Measurements from ENCODE around the gene SHPK. TPM values are rescaled to one million over a fixed set of nuclear protein-coding genes. Genes with fewer than 3 reads are reported as not detected.
"Not testable (repeated sequence)": the region's sequence is repeated elsewhere in the genome, so short reads cannot be mapped to it uniquely, and the experiment has no call there.

SHPK gene
- total RNA-seq, 1 donor from 2014 or later, result 15.3 TPM

- DNase-seq, result no peak
Observed at GRCh38 chr17:3585826-3586225, 50.2 kb downstream of the SHPK start.

- DNase-seq, result no peak
Observed at GRCh38 chr17:3583456-3583855, 52.6 kb downstream of the SHPK start.

DNA sequence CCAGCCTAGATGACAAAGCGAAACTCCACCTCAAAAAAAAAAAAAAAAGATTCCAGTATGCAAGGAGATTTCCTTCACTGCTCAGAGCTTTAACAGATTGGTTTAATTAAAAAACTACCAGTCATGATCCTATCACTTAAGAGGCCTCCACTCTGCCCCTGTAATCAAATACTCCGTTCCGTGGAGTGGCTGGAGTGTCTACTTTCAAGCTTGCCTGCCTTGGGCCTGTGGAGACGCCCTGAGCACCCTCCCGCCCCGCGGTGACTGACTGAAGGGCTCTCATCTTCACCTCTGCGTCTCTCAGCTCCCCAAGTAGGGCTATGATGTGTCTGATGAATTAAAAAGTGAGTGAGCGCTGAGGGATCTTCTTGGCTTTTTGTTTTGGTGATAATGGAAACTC is 53.1 kb downstream of the SHPK start:
- DNase-seq, result no peak

GRCh38 chr17:3578667-3579066 is 57.4 kb downstream of the SHPK start:
- not testable (repeated sequence) for DNase-seq

- no peak for DNase-seq
Observed at GRCh38 chr17:3576970-3577369, 59.1 kb downstream of the SHPK start.

DNA sequence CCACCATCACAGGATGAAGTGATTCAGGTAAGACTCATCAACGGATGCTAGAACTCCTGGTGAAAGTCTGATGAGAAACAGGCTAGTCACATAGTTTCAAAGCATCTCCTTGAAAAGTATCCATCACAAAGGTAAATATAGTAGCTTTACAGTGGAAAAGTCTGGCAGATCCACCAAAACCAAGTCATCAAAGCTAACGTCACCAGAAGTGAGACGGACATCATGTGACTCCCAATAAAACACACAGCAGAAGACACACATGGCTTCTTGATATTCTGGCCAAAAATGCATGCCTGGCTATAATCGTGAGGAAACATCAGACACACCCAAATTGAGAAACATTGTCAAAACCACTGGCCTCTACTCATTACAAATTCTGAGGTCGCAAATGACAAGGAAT is 60.5 kb downstream of the SHPK start:
- DNase-seq, result no peak

DNA sequence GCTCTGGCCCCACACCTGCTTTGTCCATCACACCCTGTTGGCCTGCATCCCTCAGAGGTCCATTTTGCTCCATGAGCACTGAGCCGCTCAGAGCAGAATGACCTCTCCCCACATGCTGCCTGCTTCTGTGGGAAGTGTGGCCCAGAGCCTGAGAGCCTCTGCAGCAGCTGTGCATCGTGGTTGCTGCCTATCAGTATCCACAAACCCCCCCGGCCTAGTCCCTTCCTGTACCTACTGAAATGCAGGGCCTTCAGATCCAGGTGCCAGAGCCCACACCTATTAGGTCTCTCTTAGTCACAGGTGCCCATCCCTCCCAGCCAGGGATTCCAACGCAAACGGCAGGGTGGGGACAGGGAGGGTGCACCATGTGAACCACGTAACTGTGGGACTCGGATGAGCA is 61.8 kb downstream of the SHPK start:
- DNase-seq, result no peak

GRCh38 chr17:3573246-3574100 is 62.6 kb downstream of the SHPK start:
- no peak for DNase-seq

- no peak for DNase-seq
Observed at GRCh38 chr17:3572231-3572630, 63.8 kb downstream of the SHPK start.

DNA sequence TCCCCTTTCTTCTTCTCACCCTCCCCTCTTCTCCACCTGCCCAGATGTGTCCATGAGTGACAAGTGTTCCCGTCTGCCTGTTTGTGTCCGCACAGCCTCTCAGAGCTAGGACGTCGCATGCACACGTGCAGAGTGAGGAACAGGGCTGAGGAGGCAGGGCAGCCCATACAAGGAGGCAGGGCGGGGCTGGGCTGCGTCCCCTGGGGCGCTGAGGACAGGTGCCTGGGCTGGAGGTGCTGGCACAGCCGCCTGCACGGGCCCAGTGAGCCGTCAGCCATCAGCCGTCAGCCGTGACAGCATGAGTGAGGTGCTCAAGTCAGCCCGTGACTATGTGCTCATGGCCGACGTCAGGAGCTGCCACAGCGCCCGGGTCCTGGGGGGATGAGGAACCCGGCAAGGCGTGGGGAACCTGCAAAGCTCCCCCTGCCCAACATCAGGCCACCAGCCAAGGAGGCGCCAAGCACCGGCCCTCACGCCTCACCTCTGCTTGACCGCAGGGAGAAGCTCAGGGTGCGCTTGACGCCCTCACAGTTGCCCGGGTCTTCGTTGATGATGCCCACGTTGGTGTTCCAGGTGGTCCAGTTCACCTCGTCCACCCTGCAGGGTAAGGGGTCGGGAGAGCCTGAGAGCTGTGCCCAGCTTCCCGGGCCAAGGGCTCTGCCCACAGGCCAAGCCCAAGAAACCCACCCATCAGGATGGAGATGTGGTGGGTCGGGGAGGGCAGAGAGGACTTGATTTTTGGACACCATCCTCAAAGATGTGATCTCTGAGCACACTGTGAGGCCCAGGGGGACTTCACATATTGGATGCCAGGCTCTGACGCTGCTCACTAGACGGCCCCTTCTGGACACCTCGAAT is 64.8 kb downstream of the SHPK start:
- no peak for DNase-seq

GRCh38 chr17:3569534-3570137 is 66.4 kb downstream of the SHPK start:
- no peak for DNase-seq

DNA sequence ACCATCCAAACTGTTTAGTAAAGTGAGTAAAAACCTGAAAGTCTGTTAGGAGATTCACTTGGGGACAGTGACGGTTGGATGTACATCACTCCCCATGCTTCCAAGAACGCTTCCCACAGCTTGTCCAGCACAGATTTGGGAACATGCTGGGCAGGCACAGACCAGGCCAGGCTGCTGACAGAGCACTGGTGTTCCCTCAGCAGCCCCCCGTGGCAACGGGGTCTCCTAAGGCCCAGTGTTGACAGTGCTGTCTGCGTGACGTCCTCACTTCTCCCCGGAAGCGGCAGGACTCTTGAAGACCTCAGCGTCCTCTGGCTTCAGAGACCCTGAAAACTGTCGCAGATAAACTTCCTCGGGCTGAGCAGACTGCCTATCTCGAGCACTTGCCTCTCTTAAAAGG is 69.5 kb downstream of the SHPK start:
- no peak for DNase-seq

- no peak for DNase-seq
Observed at GRCh38 chr17:3565143-3565542, 70.9 kb downstream of the SHPK start.

DNA sequence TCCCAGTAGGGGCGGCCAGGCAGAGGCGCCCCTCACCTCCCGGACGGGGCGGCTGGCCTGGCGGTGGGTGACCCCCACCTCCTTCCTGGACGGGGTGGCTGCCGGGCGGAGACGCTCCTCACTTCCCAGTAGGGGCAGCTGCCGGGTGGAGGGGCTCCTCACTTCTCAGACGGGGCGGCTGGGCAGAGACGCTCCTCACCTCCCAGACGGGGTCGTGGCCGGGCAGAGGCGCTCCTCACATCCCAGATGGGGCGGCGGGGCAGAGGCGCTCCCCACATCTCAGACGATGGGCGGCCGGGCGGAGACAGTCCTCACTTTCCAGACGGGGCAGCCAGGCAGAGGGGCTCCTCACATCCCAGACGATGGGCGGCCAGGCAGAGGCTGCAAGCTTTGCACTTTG is 71.8 kb downstream of the SHPK start:
- not testable (repeated sequence) for DNase-seq

- no peak for DNase-seq
Observed at GRCh38 chr17:3559270-3559645, 76.8 kb downstream of the SHPK start.

DNA sequence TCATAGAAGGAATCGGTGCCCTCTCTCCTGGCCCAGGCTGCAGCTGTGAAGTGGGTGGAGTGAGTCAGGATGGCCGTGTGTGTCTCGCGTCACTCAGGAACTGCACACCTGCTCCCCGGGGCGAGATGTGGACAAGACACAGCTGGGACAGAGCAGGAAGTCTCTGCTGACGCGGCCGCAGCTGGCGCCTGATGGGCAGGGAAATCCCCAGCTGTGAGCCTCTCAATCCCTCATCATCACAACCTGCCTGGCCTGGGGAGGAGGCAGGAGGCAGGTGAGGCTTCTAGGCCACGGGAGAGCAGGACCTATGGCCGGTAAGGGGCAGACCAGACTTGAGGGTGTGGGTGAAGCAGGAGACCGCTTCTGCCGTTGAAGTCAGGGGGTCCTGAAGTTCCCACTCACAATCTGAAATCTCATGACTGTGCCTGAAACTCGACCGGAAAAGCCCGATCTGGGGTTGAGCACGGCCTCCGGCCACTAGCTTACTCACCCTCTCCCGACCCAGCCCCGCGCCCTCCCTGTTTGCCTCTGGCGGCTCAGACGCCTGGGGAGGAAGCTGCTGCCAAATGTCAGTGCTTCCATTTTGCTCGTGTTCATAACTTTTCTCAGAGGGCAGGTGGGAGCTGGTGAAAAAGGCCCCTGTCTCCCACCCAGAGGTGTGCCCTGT is 77.3 kb downstream of the SHPK start:
- DNase-seq, result peak; percentile 83

Other genes with a start within 250 kb of the SHPK start
- gene OR3A2, start 249.9 kb downstream of the SHPK start, total RNA-seq, result 0.31 TPM
- gene OR1E1, start 237.8 kb downstream of the SHPK start, total RNA-seq, result not detected
- gene OR3A3, start 224.9 kb downstream of the SHPK start, total RNA-seq, result not detected
- not detected for gene OR1E2, start 202.4 kb downstream of the SHPK start, total RNA-seq
- gene SPATA22, start 164.4 kb downstream of the SHPK start, total RNA-seq, result not detected
- 4.4 TPM for gene ASPA, start 160.3 kb downstream of the SHPK start, total RNA-seq
- 1.8 TPM for gene TRPV3, start 78.4 kb downstream of the SHPK start, total RNA-seq
- 8.2 TPM for gene TRPV1, start 26.8 kb downstream of the SHPK start, total RNA-seq
- gene CTNS, start 510 bp upstream of the SHPK start, total RNA-seq, result 14.7 TPM
- gene TAX1BP3, start 32.3 kb upstream of the SHPK start, total RNA-seq, result 53.7 TPM
- 14.7 TPM for gene EMC6, start 32.6 kb upstream of the SHPK start, total RNA-seq
- 13.5 TPM for gene P2RX5, start 59.9 kb upstream of the SHPK start, total RNA-seq
- 2.3 TPM for gene HASPIN, start 87.7 kb upstream of the SHPK start, total RNA-seq
- gene ITGAE, start 164.9 kb upstream of the SHPK start, total RNA-seq, result 15.3 TPM
- 31.7 TPM for gene NCBP3, start 210.0 kb upstream of the SHPK start, total RNA-seq